H1 (cell line): ENCODE measurements around the gene PTPN13. TPM values are rescaled to one million over a fixed set of nuclear protein-coding genes. Genes with fewer than 3 reads are reported as not detected.

ENCODE experiments used
- ATF3 ChIP-seq: IDR thresholded peaks from 2 replicates; pipeline ENCODE4 v1.6.1; 2011; ENCODE audit warnings: low read depth, mild to moderate bottlenecking, low read length; ENCODE audit not compliant: insufficient read depth
- CBX5 ChIP-seq: fragments of 300-800, 300-1000 bp; sonication (generic); IDR thresholded peaks from 2 replicates; pipeline ENCODE4 v1.7.1; 2016; ENCODE audit warnings: antibody characterized with exemption, low read length, low read depth
- CEBPB ChIP-seq: IDR thresholded peaks from 2 replicates; pipeline ENCODE4 v1.6.1; 2012; ENCODE audit warnings: low read depth, low read length
- CHD7 ChIP-seq: fragments of 300-600 bp; sonication (generic); IDR thresholded peaks from 2 replicates; pipeline ENCODE4 v1.7.1; 2012; ENCODE audit warnings: low read length, moderate library complexity, mild to moderate bottlenecking, inconsistent platforms; ENCODE audit not compliant: insufficient replicate concordance
- CREB1 ChIP-seq: IDR thresholded peaks from 2 replicates; pipeline ENCODE4 v1.6.1; 2012; ENCODE audit warnings: inconsistent platforms
- JUND ChIP-seq: IDR thresholded peaks from 2 replicates; pipeline ENCODE4 v1.6.1; 2011; ENCODE audit warnings: mild to moderate bottlenecking, improper control_type of control experiment, low read length
- NRF1 ChIP-seq: IDR thresholded peaks from 2 replicates; pipeline ENCODE4 v1.6.1; 2011; ENCODE audit warnings: mild to moderate bottlenecking, low read depth, low read length, improper control_type of control experiment
- RAD21 ChIP-seq, 2 experiments: IDR thresholded peaks in 1 of 2; conservative IDR thresholded peaks in 1 of 2; 2 replicates each; pipeline ENCODE4 v1.6.1; 2011; ENCODE audit warnings: low read depth in 2 of 2, low read length in 2 of 2, improper control_type of control experiment in 1 of 2, inconsistent platforms in 1 of 2, mild to moderate bottlenecking in 1 of 2, moderate library complexity in 1 of 2
- RNF2 ChIP-seq: fragments of 200-900, 300-1000 bp; sonication (generic); IDR thresholded peaks from 2 replicates; pipeline ENCODE4 v1.7.1; 2016; ENCODE audit warnings: borderline replicate concordance, low read depth, mild to moderate bottlenecking, antibody characterized with exemption, low read length; ENCODE audit not compliant: poor library complexity, severe bottlenecking; ENCODE audit errors: missing control alignments
- SP4 ChIP-seq: IDR thresholded peaks from 2 replicates; pipeline ENCODE4 v1.6.1; 2012; ENCODE audit warnings: low read length, inconsistent platforms
- TAF7 ChIP-seq: optimal IDR thresholded peaks from 2 replicates; pipeline ENCODE3; 2011; ENCODE audit warnings: low read depth, mild to moderate bottlenecking, inconsistent platforms, low read length, moderate library complexity, borderline replicate concordance
- polyA plus RNA-seq, 7 experiments: library from polyadenylated mRNA; depleted of rRNA in 3 of 7; stranded (reverse) in 5 of 7; unstranded in 2 of 7; fragments of >200 nt in 5 of 7; fragments of 200-250 nt in 2 of 7; gene quantifications; 1 replicate in 5 of 7; 2 replicates in 1 of 7; 4 replicates in 1 of 7; pipeline versions ENCODE4 v1.2.1 to v1.2.3, GENCODE V29; 2011 to 2013; ENCODE audit warnings: missing spikeins in 2 of 7, mixed read lengths in 2 of 7
- total RNA-seq: library from RNA; stranded (reverse); fragmentation: NEBNext Ultra II Directional; extraction: Animal tissue kit (Norgen Biotek cat#: 25700); gene quantifications from 2 replicates; pipeline ENCODE4 v1.2.1, GENCODE V29; 2021

The PTPN13 gene
- total and polyA plus RNA-seq, 2 of the 8 experiments (the other 6 are each of a cell fraction or from before 2014, with no cell fraction given): 12.7 to 57.9 TPM

GRCh38 chr4:86606809-86607208 lies 12.7 kb downstream of the PTPN13 start (continued):
- TF ChIP-seq CHD7 (no peak), JUND (no peak), RAD21 (IDR thresholded peaks at IDR 0.05 in 1 of 2, conservative IDR thresholded peaks at IDR 0.05 in 1 of 2; ENCODE audit: low read depth in 2 of 2, low read length in 2 of 2) (no peak), TAF7 (no peak), CBX5 (no peak), ATF3 (no peak), SP4 (no peak), CEBPB (no peak), NRF1 (no peak), RNF2 (no peak), CREB1 (no peak)
